ENCODE data around the gene AKR1D1. TPM values are rescaled to one million over a fixed set of nuclear protein-coding genes. Genes with fewer than 3 reads are reported as not detected.
"Not testable (repeated sequence)": the region's sequence is repeated elsewhere in the genome, so short reads cannot be mapped to it uniquely, and the experiment has no call there.

The AKR1D1 gene
- total RNA-seq, 1 experiment from 2014 or later: 2.3 TPM

DNA sequence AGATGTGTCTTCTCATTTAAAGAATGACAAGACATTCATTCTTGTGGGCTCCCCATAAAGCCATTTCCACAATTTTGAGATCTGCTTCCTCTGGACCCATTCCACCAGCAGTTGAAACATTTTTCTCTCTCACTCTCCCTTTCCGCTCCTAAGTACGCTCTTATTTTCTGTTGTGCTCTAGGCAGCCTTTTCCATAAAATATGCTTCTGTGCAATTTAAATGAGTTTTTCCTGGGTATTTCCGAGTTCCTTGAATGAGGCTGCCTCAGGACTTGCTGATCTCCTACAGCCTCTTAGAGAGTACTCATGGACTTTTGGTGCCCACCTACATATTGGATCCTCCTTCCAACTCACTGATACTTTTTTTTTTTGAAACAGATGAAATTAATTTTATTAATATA, 23.6 kb upstream of the AKR1D1 start:
- ChIA-PET CTCF (no interaction called here), POLR2A (no interaction called here)
- Mint-ChIP-seq H3K27ac (ENCODE audit: unreplicated experiment) (no peak overlapping the region), H3K27me3 (ENCODE audit: insufficient read depth, unreplicated experiment) (no peaks in the 10 kb centered on the region), H3K9me3 (ENCODE audit: unreplicated experiment) (peaks cover 28% of the 10 kb centered on the region), H3K36me3 (ENCODE audit: insufficient read depth, unreplicated experiment) (peaks cover 8% of the 10 kb centered on the region), H3K4me3 (ENCODE audit: unreplicated experiment) (no peak overlapping the region), H3K4me1 (ENCODE audit: low read depth, unreplicated experiment) (no peaks in the 10 kb centered on the region)
- TF ChIP-seq, protein P1, sequence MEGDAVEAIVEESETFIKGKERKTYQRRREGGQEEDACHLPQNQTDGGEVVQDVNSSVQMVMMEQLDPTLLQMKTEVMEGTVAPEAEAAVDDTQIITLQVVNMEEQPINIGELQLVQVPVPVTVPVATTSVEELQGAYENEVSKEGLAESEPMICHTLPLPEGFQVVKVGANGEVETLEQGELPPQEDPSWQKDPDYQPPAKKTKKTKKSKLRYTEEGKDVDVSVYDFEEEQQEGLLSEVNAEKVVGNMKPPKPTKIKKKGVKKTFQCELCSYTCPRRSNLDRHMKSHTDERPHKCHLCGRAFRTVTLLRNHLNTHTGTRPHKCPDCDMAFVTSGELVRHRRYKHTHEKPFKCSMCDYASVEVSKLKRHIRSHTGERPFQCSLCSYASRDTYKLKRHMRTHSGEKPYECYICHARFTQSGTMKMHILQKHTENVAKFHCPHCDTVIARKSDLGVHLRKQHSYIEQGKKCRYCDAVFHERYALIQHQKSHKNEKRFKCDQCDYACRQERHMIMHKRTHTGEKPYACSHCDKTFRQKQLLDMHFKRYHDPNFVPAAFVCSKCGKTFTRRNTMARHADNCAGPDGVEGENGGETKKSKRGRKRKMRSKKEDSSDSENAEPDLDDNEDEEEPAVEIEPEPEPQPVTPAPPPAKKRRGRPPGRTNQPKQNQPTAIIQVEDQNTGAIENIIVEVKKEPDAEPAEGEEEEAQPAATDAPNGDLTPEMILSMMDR (IDR thresholded peaks at IDR 0.05; ENCODE audit: insufficient read depth in 1 of 2, low read depth in 1 of 2, low read length in 1 of 2, severe bottlenecking in 1 of 2, unreplicated experiment in 1 of 2): no peak
- intact Hi-C loops (cut with micrococcal nuclease; ENCODE audit: unreplicated experiment): no loop called here
- BruUV-seq (replicated peaks): no TSS peak
- Histone ChIP-seq H3K4me3 (ENCODE audit: low read depth, low read length) (no peak overlapping the region), H3K36me3 (ENCODE audit: control insufficient read depth, insufficient read depth, low read length) (no peaks in the 10 kb centered on the region), H3K4me1 (0 out of 2 replicates have a peak, but pooled peaks cover 5% of the 10 kb centered on the region), H3K9me3 (no peaks in the 10 kb centered on the region; the same call in 1 of the 2 replicates), H3K27me3 (replicated peaks; ENCODE audit: control insufficient read depth, insufficient read depth, low read length) (no peaks in the 10 kb centered on the region)
- no peak for DNase-seq

DNA sequence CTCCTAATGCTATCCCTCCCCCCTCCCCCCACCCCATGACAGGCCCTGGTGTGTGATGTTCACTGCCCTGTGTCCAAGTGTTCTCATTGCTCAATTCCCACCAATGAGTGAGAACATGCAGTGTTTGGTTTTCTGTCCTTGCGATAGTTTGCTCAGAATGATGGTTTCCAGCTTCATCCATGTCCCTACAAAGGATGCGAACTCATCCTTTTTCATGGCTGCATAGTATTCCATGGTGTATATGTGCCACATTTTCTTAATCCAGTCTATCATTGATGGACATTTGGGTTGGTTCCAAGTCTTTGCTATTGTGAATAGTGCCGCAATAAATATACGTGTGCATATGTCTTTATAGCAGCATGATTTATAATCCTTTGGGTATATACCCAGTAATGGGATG, 20.6 kb upstream of the AKR1D1 start:
- BruUV-seq (replicated peaks); H3K36me3 ChIP-seq (ENCODE audit: control insufficient read depth, insufficient read depth, low read length); H3K36me3 Mint-ChIP-seq (ENCODE audit: insufficient read depth, unreplicated experiment); intact Hi-C loops (cut with micrococcal nuclease; ENCODE audit: unreplicated experiment); H3K4me1 Mint-ChIP-seq (ENCODE audit: low read depth, unreplicated experiment); H3K27me3 Mint-ChIP-seq (ENCODE audit: insufficient read depth, unreplicated experiment); H3K4me3 ChIP-seq (ENCODE audit: low read depth, low read length); H3K4me3 Mint-ChIP-seq (ENCODE audit: unreplicated experiment); H3K27me3 ChIP-seq (replicated peaks; ENCODE audit: control insufficient read depth, insufficient read depth, low read length); H3K9me3 ChIP-seq; DNase-seq; CTCF ChIA-PET; POLR2A ChIA-PET; H3K27ac Mint-ChIP-seq (ENCODE audit: unreplicated experiment); H3K4me1 ChIP-seq: not testable (repeated sequence)
- peaks cover 41% of the 10 kb centered on the region for H3K9me3 Mint-ChIP-seq (ENCODE audit: unreplicated experiment)

DNA sequence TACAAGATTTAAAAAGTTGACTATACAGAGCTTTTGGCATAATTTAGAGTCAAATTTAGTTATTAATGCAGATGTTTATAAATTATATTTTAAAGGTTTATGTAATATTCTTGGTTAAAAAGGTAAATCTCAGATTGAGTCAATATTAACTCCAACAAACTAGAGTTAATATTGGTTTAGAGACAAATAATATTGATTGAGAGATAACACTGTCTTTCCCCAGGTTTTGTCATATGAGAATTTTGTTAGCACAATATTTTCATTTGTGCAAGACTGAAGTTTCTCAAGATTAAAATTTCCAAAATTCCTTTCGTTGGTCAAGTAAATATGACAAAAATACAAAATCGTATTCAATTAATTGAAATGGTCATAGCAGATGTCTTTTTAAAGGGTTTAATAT, 12.9 kb upstream of the AKR1D1 start:
- CTCF ChIA-PET: no interaction called here

More for the DNA sequence above, 12.9 kb upstream of the AKR1D1 start:
- no peak overlapping the region for H3K27ac Mint-ChIP-seq (ENCODE audit: unreplicated experiment)
- H3K27me3 Mint-ChIP-seq (ENCODE audit: insufficient read depth, unreplicated experiment): no peaks in the 10 kb centered on the region
- no peaks in the 10 kb centered on the region for H3K27me3 ChIP-seq (replicated peaks; ENCODE audit: control insufficient read depth, insufficient read depth, low read length)
- POLR2A ChIA-PET: no interaction called here
- no peak for DNase-seq
- peaks cover 47% of the 10 kb centered on the region for H3K4me1 ChIP-seq
- peaks cover 16% of the 10 kb centered on the region for H3K9me3 Mint-ChIP-seq (ENCODE audit: unreplicated experiment)
- H3K36me3 Mint-ChIP-seq (ENCODE audit: insufficient read depth, unreplicated experiment): no peaks in the 10 kb centered on the region
- H3K36me3 ChIP-seq (ENCODE audit: control insufficient read depth, insufficient read depth, low read length): no peaks in the 10 kb centered on the region; the same call in 1 of the 2 replicates
- H3K4me3 Mint-ChIP-seq (ENCODE audit: unreplicated experiment): no peak overlapping the region
- peaks cover 32% of the 10 kb centered on the region for H3K4me1 Mint-ChIP-seq (ENCODE audit: low read depth, unreplicated experiment)
- intact Hi-C loops (cut with micrococcal nuclease; ENCODE audit: unreplicated experiment): no loop called here
- H3K4me3 ChIP-seq (ENCODE audit: low read depth, low read length): no peak overlapping the region
- peaks cover 3% of the 10 kb centered on the region; the same call in 1 of the 2 replicates for H3K9me3 ChIP-seq
- TF ChIP-seq, protein P1 (IDR thresholded peaks at IDR 0.05; ENCODE audit: insufficient read depth in 1 of 2, low read depth in 1 of 2, low read length in 1 of 2, severe bottlenecking in 1 of 2, unreplicated experiment in 1 of 2): no peak
- no TSS peak for BruUV-seq (replicated peaks)

Data from Caco-2 (cell line).